ENCODE measurements around the gene JADE1.

GRCh38 chr4:128812442-128813235 is 3.1 kb downstream of the JADE1 start:
- TF ChIP-seq ZNF274 (IDR thresholded peaks at IDR 0.05; ENCODE audit: low read depth, low read length) (no peak), YY1 (IDR thresholded peaks at IDR 0.05; ENCODE audit: insufficient read depth, insufficient read length) (no peak)
